Fibroblast of mammary gland (primary cell): ENCODE data around the gene BLOC1S2.

Source experiments
- DNase-seq: peaks from one replicate; pipeline ENCODE4 v3.0.0-alpha.2; 2010; ENCODE audit warnings: low read depth
- H3K4me3 ChIP-seq: 2 replicates; pipeline ENCODE4 v1.5.1; 2011; ENCODE audit warnings: low read depth, mild to moderate bottlenecking, low read length, moderate library complexity; ENCODE audit not compliant: control insufficient read depth
- TF ChIP-seq, protein P1 (sequence below): conservative IDR thresholded peaks from 2 replicates; pipeline ENCODE4 v1.5.1; 2011; ENCODE audit warnings: low read depth, low read length, inconsistent platforms; ENCODE audit not compliant: control insufficient read depth, insufficient read depth

Gene BLOC1S2

DNA sequence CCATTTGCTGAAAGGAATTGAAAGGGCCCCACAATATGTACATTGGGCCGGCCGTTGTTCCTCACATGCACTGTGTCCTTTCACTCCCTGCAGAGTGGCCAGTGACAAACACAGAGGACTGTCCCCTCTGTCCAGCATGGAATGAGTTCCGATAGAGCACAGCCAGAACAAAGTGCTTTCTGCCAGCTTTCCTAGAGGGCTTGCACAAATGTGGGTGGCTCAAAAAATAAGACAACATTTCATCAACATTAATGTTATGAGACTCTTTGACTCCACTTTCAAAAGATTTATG, 41.2 kb upstream of the BLOC1S2 start:
- DNase-seq: no peak
- H3K4me3 ChIP-seq: no peak overlapping the region
- TF ChIP-seq, protein P1, sequence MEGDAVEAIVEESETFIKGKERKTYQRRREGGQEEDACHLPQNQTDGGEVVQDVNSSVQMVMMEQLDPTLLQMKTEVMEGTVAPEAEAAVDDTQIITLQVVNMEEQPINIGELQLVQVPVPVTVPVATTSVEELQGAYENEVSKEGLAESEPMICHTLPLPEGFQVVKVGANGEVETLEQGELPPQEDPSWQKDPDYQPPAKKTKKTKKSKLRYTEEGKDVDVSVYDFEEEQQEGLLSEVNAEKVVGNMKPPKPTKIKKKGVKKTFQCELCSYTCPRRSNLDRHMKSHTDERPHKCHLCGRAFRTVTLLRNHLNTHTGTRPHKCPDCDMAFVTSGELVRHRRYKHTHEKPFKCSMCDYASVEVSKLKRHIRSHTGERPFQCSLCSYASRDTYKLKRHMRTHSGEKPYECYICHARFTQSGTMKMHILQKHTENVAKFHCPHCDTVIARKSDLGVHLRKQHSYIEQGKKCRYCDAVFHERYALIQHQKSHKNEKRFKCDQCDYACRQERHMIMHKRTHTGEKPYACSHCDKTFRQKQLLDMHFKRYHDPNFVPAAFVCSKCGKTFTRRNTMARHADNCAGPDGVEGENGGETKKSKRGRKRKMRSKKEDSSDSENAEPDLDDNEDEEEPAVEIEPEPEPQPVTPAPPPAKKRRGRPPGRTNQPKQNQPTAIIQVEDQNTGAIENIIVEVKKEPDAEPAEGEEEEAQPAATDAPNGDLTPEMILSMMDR: no peak

DNA sequence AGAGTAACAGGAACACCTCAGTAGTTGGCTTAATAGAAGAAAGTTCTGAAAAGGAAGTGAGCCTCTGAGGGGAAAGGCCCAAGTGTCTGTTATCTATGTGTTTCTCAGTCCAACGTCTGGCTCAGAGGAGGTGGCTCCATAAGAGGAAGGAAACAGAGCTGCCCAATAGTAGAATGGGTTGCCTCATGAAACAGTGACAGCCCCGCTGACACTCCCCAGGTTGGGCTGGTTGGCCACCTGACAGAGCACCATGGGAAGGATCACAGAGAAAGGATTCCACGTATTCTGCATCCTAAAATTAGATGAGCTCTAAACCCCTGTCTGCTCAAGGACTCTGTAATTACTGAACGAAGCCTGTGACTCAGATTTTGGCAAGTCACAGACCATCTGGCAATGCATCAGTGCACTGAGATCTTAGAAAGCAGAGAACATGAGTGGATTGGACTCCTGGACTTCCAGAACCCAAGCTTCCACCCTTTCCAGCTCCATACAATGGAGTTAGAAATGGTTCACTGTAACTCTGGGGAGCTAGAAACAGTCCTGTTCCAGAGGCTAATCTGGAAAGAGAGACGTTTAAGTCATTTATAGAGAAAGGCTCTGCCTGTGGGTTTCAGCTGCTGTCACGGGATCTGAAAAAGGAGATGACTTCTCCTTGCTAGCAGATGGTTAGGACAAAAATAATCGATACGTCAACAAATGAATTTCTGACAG, 40.7 kb upstream of the BLOC1S2 start:
- DNase-seq: peak; percentile 64
- no peak overlapping the region for H3K4me3 ChIP-seq
- TF ChIP-seq, protein P1: no peak

DNA sequence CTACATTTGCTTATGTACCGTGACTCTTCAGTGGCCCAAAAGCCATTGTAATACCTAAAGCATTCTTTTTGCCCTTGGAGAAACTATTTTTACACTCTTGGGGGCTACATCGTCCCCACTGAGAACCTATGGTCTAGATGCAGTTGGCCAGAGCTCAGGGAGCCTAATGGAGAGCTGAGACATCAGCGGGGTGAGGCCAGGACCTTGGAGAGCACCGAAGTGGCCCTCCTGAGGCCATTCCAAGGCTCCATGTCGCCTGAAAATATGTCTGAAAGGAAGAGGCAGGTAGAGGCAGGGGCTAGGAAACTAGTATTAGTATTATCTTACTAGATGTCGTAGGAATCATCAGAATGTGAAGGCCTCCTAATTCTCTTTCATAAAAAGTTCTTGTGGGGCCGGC, 38.7 kb upstream of the BLOC1S2 start:
- DNase-seq: no peak
- no peak overlapping the region for H3K4me3 ChIP-seq
- TF ChIP-seq, protein P1: no peak

DNA sequence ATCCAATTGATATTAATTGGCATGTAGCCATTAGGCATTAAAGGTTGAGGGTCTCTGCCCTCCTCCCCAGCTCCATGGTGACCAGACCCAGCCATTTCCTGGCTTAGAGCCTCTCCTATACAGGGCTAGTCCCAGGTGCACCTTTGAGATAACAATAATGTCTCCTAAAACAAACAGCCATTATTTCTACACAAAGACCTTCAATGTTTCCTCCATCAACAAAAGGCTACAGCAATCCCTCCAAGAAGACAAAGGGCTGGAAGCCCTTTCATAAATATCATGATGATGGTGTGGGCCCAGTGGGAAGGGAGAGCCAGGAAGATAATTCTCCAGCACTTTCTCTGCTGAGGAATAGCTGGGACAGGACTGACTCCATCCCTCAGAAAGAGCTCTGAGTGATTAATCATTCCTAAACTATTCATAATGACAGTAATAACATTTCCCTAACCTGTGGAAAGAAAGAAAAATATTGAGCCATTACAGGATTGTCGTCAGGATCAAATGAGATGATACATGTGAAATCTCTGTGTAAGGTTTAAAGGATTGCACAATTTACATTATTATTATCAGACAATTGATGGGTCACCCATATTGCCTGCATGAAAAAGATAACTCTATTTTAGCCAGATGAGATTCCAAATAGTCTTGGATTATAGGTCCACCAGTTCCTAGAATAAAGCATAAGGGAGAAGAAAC, 33.4 kb upstream of the BLOC1S2 start:
- no peak overlapping the region for H3K4me3 ChIP-seq
- TF ChIP-seq, protein P1: no peak
- DNase-seq: no peak

DNA sequence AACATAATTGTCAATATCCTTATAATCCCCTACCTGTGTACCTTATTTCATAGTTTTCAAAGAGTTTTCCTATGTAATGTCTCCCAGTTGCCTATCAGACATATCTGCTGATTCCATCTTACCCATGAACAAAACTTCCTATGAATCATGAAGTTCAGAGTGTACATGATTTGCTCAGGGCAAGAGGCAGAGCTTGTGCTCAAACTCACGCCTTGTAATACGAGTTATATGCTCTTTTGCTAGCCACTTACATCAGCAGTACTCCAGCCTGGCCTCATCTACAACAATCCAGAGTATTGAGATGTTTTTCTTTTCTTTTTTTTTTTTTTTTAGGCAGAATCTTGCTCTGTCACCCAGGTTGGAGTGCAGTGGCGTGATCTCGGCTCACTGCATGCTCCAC, 31.7 kb upstream of the BLOC1S2 start:
- TF ChIP-seq, protein P1: no peak
- DNase-seq: no peak
- no peak overlapping the region for H3K4me3 ChIP-seq

DNA sequence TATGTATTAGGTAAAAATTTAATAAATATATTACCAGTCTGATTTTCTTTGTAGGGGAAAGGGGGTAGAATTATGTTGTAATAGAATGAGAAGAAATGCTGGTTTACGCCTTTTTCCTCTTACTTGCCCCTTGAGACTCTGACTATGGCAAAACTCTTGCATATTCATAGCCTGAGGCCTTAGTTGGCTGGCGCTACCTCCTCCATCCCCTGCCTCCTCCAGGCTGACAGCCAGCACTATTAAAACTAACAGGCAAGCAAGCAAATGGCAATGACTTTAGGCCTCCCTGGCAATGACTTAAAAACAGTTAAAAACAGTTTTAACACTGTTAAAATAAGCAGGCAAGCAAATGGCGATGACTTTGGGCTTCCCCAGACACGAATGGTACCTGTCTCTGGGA, 29.1 kb upstream of the BLOC1S2 start:
- no peak overlapping the region for H3K4me3 ChIP-seq
- TF ChIP-seq, protein P1: no peak
- no peak for DNase-seq

DNA sequence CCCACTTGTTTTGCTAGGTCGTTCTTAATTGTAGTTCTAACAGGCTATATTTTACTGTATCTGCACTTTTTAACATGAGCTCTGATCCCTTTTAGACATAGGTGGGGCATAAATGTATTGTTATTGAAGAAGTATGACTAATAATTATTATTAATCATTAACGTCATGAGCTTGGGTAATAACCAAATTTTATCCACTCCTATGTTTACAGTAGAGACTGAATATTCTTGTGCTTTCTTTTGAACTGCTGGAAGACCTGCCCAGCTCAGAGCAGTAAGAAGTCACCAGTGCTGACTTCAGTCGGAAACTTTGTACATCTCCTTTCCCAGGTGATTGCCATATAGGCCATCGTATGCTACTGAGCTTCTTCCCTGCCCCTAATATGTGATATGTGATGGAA, 24.8 kb upstream of the BLOC1S2 start:
- DNase-seq: no peak
- TF ChIP-seq, protein P1: no peak
- H3K4me3 ChIP-seq: no peak overlapping the region
